Activated CD4-positive, alpha-beta T cell treated with anti-CD3 and anti-CD28 coated beads, Interleukin-2, amount 10 ng/mL, durations not matched to agents 7 days and 5 days (primary cell): Measurements from ENCODE around the gene TMEM271. TPM values are rescaled to one million over a fixed set of nuclear protein-coding genes. Genes with fewer than 3 reads are reported as not detected.
"Not testable (repeated sequence)": the region's sequence is repeated elsewhere in the genome, so short reads cannot be mapped to it uniquely, and the experiment has no call there.

Experiments used
- CTCF ChIA-PET: fragments of 350-600 bp; sonication (Branson Sonifier 250); formaldehyde crosslinking; loops from one replicate; lab custom pipeline; 2021; ENCODE audit warnings: antibody characterized with exemption; lab: Charles Lee
- POLR2A ChIA-PET: fragments of 350-600 bp; sonication (Branson Sonifier 250); formaldehyde crosslinking; loops from one replicate; lab custom pipeline; 2021; ENCODE audit warnings: antibody characterized with exemption; lab: Charles Lee
- DNase-seq: peaks from one replicate; pipeline ENCODE4 v3.0.0-alpha.2; 2020
- H3K27ac Mint-ChIP-seq: one replicate; pipeline ENCODE4 v1.8.0; 2021; ENCODE audit warnings: mild to moderate bottlenecking, moderate library complexity, mixed read lengths
- H3K27me3 Mint-ChIP-seq: one replicate; pipeline ENCODE4 v1.8.0; 2021; ENCODE audit warnings: mixed read lengths
- H3K36me3 Mint-ChIP-seq: one replicate; pipeline ENCODE4 v1.8.0; 2021; ENCODE audit warnings: low read depth, mixed read lengths
- H3K4me1 Mint-ChIP-seq: one replicate; pipeline ENCODE4 v1.8.0; 2021; ENCODE audit warnings: mixed read lengths
- H3K4me3 Mint-ChIP-seq: one replicate; pipeline ENCODE4 v1.8.0; 2021; ENCODE audit warnings: mild to moderate bottlenecking, moderate library complexity, mixed read lengths
- H3K9me3 Mint-ChIP-seq: one replicate; pipeline ENCODE4 v1.8.0; 2021; ENCODE audit warnings: mixed read lengths
- total RNA-seq, 2 experiments: library from RNA; stranded (reverse); gene quantifications; one replicate each; pipeline ENCODE4 v1.2.3, GENCODE V29; 2021

Gene TMEM271
- total RNA-seq, 2 experiments from 2014 or later: not detected

DNA sequence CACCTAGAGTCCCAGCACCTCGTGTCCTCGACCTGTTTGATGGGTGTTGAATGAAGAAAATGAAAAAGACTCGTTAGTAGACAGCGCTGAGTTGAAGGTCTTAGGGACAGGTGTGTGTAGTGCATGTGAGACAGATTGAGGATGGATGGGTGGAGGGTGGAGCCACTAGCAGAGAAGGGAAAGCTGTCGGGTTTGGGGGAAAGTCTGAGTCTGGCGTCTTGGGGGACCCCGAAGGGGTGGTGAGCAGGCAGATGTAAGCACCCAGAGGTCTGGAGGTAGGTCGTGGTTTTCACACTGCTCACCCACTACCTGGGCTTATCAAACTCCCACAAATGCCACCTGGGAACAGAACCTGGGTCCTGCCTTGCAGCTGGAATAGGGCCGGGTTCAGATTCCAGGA, 16.0 kb downstream of the TMEM271 start:
- Mint-ChIP-seq H3K9me3 (peaks cover 13% of the 10 kb centered on the region), H3K4me3 (no peak overlapping the region), H3K4me1 (no peaks in the 10 kb centered on the region), H3K36me3 (no peaks in the 10 kb centered on the region), H3K27me3 (no peaks in the 10 kb centered on the region), H3K27ac (no peak overlapping the region)
- POLR2A ChIA-PET: no interaction called here
- CTCF ChIA-PET: no interaction called here
- no peak for DNase-seq

DNA sequence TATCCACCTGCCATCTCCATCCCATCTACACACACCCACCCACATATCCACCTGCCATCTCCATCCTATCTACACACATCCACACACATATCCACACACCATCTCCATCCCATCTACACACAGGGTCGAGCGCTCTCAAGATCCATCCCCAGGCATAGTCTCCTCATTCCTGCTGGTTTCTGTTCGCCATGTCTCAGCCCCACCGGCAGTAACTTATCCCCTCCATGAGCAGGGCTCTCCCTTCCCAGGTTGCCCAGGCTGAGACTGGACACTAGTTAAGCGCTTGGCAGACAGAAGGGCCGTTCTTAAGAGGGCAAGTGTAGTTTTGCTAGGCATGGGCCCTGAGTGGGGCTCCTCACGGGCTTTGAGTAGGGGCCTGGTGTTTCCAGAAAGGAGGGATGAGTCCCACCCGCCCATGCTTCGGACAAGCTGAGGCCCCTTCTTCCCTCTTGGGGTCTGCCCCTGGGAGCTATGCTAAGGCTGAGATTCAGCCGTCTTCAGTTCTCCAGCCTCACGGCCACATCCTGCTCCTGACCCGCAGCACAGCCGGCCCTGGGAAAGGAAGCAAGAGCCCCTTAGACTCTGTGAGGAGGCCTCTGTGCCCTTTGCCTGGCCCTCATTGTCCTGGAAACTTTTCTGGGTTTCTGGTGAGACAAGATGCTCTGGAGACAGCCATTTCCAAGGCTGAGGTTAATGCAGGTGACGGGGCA, 20.4 kb downstream of the TMEM271 start:
- no peaks in the 10 kb centered on the region for H3K4me1 Mint-ChIP-seq
- no peak for DNase-seq
- ChIA-PET POLR2A (no interaction called here), CTCF (no interaction called here)
- H3K36me3 Mint-ChIP-seq: no peaks in the 10 kb centered on the region
- peaks cover 27% of the 10 kb centered on the region for H3K9me3 Mint-ChIP-seq
- no peak overlapping the region for H3K27ac Mint-ChIP-seq
- no peak overlapping the region for H3K4me3 Mint-ChIP-seq
- no peaks in the 10 kb centered on the region for H3K27me3 Mint-ChIP-seq

DNA sequence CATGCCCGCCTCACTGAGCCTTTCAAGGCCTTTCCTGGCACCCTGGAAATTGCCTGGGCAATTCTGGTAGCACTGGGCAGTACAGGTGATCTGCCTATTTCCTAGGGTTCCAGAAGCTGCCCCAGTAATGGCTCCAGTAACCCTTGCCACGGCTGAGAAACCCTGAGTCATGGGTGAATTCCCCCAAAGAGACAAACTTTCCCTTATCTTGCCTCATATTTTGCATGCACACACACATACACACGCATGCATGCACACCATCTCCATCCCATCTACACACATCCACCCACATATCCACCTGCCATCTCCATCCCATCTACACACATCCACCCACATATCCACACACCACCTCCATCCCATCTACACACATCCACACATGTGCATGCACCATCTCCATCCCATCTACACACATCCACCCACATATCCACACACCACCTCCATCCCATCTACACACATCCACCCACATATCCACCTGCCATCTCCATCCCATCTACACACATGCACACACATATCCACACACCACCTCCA, 21.2 kb downstream of the TMEM271 start:
- H3K9me3 Mint-ChIP-seq: peaks cover 27% of the 10 kb centered on the region
- POLR2A ChIA-PET, H3K27me3 Mint-ChIP-seq, DNase-seq, H3K4me1 Mint-ChIP-seq, CTCF ChIA-PET, H3K36me3 Mint-ChIP-seq, H3K27ac Mint-ChIP-seq, H3K4me3 Mint-ChIP-seq: not testable (repeated sequence)

DNA sequence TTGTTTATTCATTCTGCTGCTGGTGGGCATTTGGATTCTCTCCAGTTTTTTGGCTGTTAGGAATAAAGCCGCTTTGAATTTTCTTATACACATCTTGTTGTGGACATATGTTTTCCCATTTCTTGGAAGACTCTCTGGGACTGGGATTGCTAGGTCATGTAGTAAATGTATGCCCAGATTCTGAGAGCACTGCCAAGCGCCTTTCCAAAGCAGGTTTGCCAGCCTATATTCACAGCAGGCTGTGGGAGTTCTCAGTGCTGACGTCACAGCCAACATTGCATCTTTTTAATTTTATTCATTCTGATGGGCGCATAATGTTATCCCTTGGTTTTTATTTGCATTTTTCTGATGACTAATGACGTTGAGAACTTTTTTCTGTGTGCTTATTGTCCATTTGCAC, 24.1 kb downstream of the TMEM271 start:
- H3K4me1 Mint-ChIP-seq: no peaks in the 10 kb centered on the region
- H3K4me3 Mint-ChIP-seq: no peak overlapping the region
- CTCF ChIA-PET: no interaction called here
- H3K36me3 Mint-ChIP-seq: no peaks in the 10 kb centered on the region
- no peak overlapping the region for H3K27ac Mint-ChIP-seq
- DNase-seq: no peak
- POLR2A ChIA-PET: no interaction called here
- H3K9me3 Mint-ChIP-seq: peaks cover 33% of the 10 kb centered on the region
- H3K27me3 Mint-ChIP-seq: no peaks in the 10 kb centered on the region

DNA sequence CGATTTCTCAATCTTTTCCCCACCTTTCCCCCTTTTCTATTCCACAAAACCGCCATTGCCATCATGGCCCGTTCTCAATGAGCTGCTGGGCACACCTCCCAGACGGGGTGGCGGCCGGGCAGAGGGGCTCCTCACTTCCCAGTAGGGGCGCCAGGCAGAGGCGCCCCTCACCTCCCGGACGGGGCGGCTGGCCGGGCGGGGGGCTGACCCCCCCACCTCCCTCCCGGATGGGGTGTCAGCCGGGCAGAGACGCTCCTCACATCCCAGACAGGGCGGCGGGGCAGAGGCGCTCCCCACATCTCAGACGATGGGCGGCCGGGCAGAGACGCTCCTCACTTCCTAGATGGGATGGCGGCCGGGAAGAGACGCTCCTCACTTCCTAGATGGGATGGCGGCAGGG, 25.8 kb downstream of the TMEM271 start:
- H3K4me3 Mint-ChIP-seq, H3K4me1 Mint-ChIP-seq, H3K27me3 Mint-ChIP-seq, DNase-seq, CTCF ChIA-PET, POLR2A ChIA-PET, H3K36me3 Mint-ChIP-seq, H3K27ac Mint-ChIP-seq: not testable (repeated sequence)
- H3K9me3 Mint-ChIP-seq: peaks cover 40% of the 10 kb centered on the region

DNA sequence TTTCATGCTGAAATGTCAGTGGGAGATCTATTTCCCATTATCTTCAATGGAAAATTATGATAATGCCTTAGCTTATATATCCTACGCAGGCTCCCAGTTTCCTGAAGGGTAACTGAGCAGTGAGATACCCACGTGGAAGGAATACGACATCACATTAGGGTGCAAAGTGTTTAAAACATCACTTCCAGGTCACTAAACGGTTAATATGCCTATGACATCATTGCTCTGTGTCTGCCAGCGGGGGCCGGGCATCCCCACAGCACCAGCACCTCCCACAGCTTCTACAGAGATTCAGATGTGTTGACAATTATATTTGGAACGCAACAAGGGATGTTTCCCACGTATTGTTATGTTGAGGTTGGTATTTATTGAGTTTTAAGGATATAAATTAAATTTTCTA, 27.1 kb downstream of the TMEM271 start:
- CTCF ChIA-PET: no interaction called here
- Mint-ChIP-seq H3K27ac (no peak overlapping the region), H3K4me3 (no peak overlapping the region), H3K9me3 (peaks cover 40% of the 10 kb centered on the region), H3K27me3 (no peaks in the 10 kb centered on the region), H3K4me1 (no peaks in the 10 kb centered on the region), H3K36me3 (no peaks in the 10 kb centered on the region)
- POLR2A ChIA-PET: no interaction called here
- DNase-seq: no peak

DNA sequence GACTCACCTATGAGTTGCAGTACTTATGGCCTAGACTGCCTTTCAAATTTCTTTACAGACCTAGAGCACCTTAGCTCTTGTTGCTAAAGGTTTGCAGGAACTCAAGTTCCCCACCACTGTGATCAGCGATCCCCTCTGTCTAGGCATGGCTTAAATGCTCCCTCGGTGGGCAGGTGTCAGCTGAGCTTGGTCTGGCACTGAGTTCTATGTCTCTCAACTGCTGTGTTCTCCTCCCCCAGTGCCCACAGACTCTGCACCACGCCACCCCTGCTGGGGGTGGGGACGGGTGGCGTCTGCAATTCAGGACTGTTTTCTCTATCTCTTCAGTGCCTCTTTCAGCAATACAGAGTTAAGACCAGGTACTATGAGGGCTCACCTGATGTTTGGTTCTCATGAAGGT, 30.5 kb downstream of the TMEM271 start:
- H3K27ac Mint-ChIP-seq: no peak overlapping the region
- H3K36me3 Mint-ChIP-seq: no peaks in the 10 kb centered on the region
- CTCF ChIA-PET: interaction anchor here (1.2 kb wide), 1 partner anchor 93 kb away, joined by 3 read pairs; no protein-coding TSS in a partner anchor
- H3K9me3 Mint-ChIP-seq: peaks cover 26% of the 10 kb centered on the region
- H3K27me3 Mint-ChIP-seq: peaks cover 4% of the 10 kb centered on the region
- POLR2A ChIA-PET: interaction anchor here (0.6 kb wide), 1 partner anchor 59 kb away, joined by 3 read pairs; no protein-coding TSS in a partner anchor
- H3K4me1 Mint-ChIP-seq: no peaks in the 10 kb centered on the region
- no peak for DNase-seq
- H3K4me3 Mint-ChIP-seq: no peak overlapping the region

DNA sequence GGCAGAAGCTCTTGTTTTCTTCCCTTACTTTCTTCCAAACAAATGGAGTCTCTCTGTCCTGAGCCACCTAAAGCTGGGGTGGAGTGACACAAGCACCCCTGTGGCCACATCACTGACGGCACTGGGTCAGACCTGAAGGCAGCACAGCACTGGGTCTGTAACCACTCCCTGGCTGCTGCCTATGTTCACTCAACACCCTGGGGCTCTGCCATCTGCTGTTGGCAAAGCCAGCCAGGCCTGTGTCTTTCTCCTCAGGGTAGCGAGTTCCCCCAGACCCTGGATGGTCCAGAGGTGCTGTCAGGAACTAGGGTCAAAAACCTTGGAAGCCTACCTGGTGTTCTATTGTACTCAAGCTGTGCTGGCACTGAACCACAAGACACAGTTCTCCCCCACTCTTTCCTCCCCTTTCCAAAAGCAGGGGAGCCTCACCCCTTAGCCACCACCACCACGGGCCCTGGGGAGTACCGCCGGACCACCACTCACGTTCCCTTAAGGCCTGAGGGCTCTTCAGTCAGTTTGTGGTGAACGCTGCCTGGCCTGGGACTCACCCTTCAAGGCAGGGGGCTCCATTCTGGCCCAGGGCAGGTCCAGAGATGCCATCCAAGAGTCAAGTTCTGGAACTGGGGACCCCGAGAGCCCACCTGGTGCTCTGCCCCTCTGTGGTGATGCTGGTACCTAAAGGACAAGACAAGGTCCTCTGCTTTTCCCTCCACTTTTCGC, 31.5 kb downstream of the TMEM271 start:
- DNase-seq: no peak
- H3K27ac Mint-ChIP-seq: no peak overlapping the region
- no peak overlapping the region for H3K4me3 Mint-ChIP-seq
- CTCF ChIA-PET: interaction anchor here (1.2 kb wide), 1 partner anchor 92 kb away, joined by 3 read pairs; no protein-coding TSS in a partner anchor
- H3K4me1 Mint-ChIP-seq: no peaks in the 10 kb centered on the region
- no peaks in the 10 kb centered on the region for H3K36me3 Mint-ChIP-seq
- POLR2A ChIA-PET: no interaction called here
- peaks cover 4% of the 10 kb centered on the region for H3K27me3 Mint-ChIP-seq
- peaks cover 23% of the 10 kb centered on the region for H3K9me3 Mint-ChIP-seq

DNA sequence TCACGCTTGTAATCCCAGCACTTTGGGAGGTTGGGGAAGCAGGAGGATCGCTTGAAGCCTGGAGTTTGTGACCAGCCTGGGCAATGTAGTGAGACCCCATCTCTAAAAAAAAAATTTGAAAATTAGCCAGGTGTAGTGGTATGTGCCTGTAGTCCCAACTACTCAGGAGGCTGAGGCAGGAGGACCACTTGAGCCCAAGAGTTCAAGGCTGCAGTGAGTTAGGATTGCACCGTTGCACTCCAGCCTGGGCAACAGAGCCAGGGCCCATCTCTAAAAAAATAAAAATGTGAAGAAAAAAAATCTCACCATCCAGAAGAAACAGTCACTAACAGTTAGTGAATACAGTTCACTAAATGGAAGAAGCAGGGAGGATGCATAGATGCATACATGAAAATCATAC, 34.8 kb downstream of the TMEM271 start:
- H3K4me1 Mint-ChIP-seq: no peaks in the 10 kb centered on the region
- H3K9me3 Mint-ChIP-seq: peaks cover 15% of the 10 kb centered on the region
- no peak overlapping the region for H3K4me3 Mint-ChIP-seq
- DNase-seq: no peak
- POLR2A ChIA-PET: no interaction called here
- CTCF ChIA-PET: no interaction called here
- peaks cover 15% of the 10 kb centered on the region for H3K36me3 Mint-ChIP-seq
- peaks cover 4% of the 10 kb centered on the region for H3K27me3 Mint-ChIP-seq
- H3K27ac Mint-ChIP-seq: no peak overlapping the region

DNA sequence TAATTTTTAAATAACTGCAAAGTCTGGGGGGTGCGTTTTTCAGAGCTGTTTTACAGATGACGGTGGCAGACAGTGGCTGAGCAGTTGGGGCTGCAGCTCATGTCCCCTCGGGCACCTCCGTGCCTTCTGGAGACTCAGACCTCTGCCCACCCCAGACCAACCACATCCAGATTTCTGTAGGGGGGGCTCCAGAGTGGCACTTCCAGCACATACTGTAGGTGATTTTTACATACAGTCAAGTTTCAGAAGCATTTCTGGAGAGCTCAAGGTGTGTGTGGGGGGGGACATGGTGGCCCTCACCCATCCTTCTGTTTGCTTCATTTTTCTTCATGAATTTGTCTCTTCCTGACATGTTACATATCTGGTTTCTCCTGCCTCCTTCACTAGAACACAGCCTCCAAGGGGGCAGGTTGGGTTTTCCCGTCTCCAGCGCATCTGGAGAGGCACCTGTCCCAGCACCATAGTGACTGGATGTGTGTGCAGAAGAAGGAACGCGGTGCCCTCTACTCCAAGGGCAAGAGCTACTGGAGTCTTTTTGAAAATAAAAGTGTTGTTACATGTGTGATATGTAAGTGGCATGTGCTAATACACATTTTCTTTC, 37.5 kb downstream of the TMEM271 start:
- no peak for DNase-seq
- H3K27ac Mint-ChIP-seq: no peak overlapping the region
- peaks cover 9% of the 10 kb centered on the region for H3K9me3 Mint-ChIP-seq
- ChIA-PET POLR2A (no interaction called here), CTCF (no interaction called here)
- H3K27me3 Mint-ChIP-seq: peaks cover 4% of the 10 kb centered on the region
- no peaks in the 10 kb centered on the region for H3K4me1 Mint-ChIP-seq
- no peak overlapping the region for H3K4me3 Mint-ChIP-seq
- peaks cover 33% of the 10 kb centered on the region for H3K36me3 Mint-ChIP-seq

DNA sequence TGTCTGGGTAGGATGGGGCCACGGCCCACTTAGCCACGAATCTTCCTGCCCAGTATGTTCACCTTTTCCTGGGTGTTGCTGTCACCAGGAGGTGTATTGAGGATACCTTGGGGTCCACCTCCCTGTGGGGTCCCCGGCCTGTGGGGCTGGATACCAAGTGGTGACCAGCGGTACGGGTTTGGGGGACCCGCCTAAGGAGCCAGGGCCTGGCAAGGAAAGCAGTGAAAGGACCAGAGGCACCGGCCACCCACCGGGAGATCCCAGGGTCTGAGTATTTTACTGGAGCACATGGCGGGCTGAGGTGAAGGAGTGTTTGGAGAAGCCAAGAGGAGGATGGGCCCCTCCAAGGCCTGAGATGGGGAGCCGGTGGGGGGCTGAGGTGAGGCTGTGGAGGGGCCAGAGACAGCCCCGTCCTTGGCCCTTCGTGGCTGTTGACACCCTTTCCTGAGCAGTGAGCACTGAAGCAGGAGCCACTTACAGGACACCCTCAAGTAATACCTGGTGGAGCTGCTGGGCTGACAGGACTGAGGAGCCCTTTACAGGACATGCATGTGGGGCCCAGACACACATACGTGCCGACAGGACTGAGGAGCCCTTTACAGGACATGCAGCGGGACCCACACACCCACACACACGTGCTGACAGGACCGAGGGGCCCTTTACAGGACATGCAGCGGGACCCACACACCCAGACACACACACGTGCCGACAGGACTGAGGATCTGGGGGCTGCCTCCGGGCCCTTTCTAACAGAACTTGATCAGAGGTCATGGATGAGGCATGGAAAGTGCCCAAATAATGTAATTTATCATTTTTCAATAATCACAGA, 38.4 kb downstream of the TMEM271 start:
- ChIA-PET POLR2A (no interaction called here), CTCF (no interaction called here)
- Mint-ChIP-seq H3K36me3 (peaks cover 39% of the 10 kb centered on the region), H3K4me3 (no peak overlapping the region), H3K4me1 (no peaks in the 10 kb centered on the region), H3K27ac (no peak overlapping the region), H3K9me3 (peaks cover 10% of the 10 kb centered on the region), H3K27me3 (no peaks in the 10 kb centered on the region)
- DNase-seq: no peak

DNA sequence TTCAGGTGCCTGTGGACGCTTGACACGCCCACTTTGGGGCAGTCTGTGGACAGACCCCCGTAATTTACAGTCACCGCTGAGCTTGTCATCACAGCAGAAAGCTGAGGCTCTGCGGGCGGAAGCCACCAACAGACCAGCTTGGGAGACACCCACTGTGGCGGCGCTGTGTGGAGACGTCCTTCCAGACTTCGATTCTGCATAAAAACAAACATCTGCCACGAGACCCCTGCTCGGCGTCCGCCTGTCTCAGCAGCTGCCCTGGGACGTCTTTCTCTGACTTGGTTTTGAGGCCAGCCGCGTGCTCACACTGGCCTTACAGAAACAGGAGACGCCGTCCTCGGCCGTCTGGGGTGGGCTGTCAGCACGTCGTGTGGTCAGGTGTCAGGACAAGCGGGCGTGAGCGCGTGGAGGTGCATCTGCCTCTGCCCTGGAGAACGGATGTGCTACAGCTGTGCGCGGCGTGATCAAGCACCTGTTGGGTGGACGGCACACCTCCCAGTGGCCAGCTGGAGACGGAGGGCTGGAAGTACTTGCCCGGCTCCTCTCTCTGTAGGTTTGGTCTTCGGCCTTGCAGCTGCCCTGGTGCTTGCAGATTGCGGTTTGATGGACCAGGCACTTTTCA, 39.6 kb downstream of the TMEM271 start:
- no peak for DNase-seq
- Mint-ChIP-seq H3K4me1 (no peaks in the 10 kb centered on the region), H3K27me3 (no peaks in the 10 kb centered on the region), H3K4me3 (no peak overlapping the region), H3K27ac (no peak overlapping the region), H3K36me3 (peaks cover 50% of the 10 kb centered on the region), H3K9me3 (peaks cover 12% of the 10 kb centered on the region)
- CTCF ChIA-PET: no interaction called here
- POLR2A ChIA-PET: no interaction called here
